Activated CD8-positive, alpha-beta T cell treated with anti-CD3 and anti-CD28 coated beads, Interleukin-2, amount 10 ng/mL, durations not matched to agents 7 days and 5 days (primary cell): ENCODE data around the gene ACVR1C. TPM values are rescaled to one million over a fixed set of nuclear protein-coding genes. Genes with fewer than 3 reads are reported as not detected.

ENCODE experiments used
- ATAC-seq: fragments of 150-1000 bp; cut with Tn5 transposase; one replicate; pipeline ENCODE4 v1.10.0; 2021; ENCODE audit warnings: moderate library complexity
- CTCF ChIA-PET: fragments of 350-600 bp; sonication (Branson Sonifier 250); formaldehyde crosslinking; loops from one replicate; lab custom pipeline; 2021; ENCODE audit warnings: antibody characterized with exemption; lab: Charles Lee
- POLR2A ChIA-PET: fragments of 350-600 bp; sonication (Branson Sonifier 250); formaldehyde crosslinking; loops from one replicate; lab custom pipeline; 2021; ENCODE audit warnings: antibody characterized with exemption; lab: Charles Lee
- DNase-seq: peaks from one replicate; pipeline ENCODE4 v3.0.0-alpha.2; 2020
- H3K27ac Mint-ChIP-seq: one replicate; pipeline ENCODE4 v1.8.0; 2021; ENCODE audit warnings: mild to moderate bottlenecking, mixed read lengths
- H3K27me3 Mint-ChIP-seq: one replicate; pipeline ENCODE4 v1.8.0; 2021; ENCODE audit warnings: low read depth, mixed read lengths
- H3K36me3 Mint-ChIP-seq: one replicate; pipeline ENCODE4 v1.8.0; 2021; ENCODE audit warnings: low read depth, mixed read lengths
- H3K4me1 Mint-ChIP-seq: one replicate; pipeline ENCODE4 v1.8.0; 2021; ENCODE audit warnings: low read depth, mixed read lengths
- H3K4me3 Mint-ChIP-seq: one replicate; pipeline ENCODE4 v1.8.0; 2021; ENCODE audit warnings: mild to moderate bottlenecking, mixed read lengths
- H3K9me3 Mint-ChIP-seq: one replicate; pipeline ENCODE4 v1.8.0; 2022; ENCODE audit warnings: mixed read lengths; ENCODE audit not compliant: insufficient read depth
- total RNA-seq, 2 experiments: library from RNA; stranded (reverse); gene quantifications; one replicate each; pipeline ENCODE4 v1.2.3, GENCODE V29; 2021

Gene ACVR1C
- total RNA-seq, 2 experiments from 2014 or later = 0.63 to 0.73 TPM

GRCh38 chr2:157476953-157477709 is 151.5 kb downstream of the ACVR1C start:
- Mint-ChIP-seq H3K36me3 (peaks cover 19% of the 10 kb centered on the region), H3K4me3 (peak overlapping the region; percentile 67)
- peak; percentile 66 for ATAC-seq

More at GRCh38 chr2:157476953-157477709, 151.5 kb downstream of the ACVR1C start:
- Mint-ChIP-seq H3K4me1 (peaks cover 93% of the 10 kb centered on the region), H3K27me3 (no peaks in the 10 kb centered on the region), H3K27ac (peak overlapping the region; percentile 88), H3K9me3 (peaks cover 9% of the 10 kb centered on the region)
- ChIA-PET CTCF (interaction anchor here (0.6 to 5.0 kb wide), 16 partner anchors 9 to 175 kb away, joined by 3 to 26 read pairs (median 4); no protein-coding TSS in a partner anchor), POLR2A (interaction anchor here (0.6 to 3.1 kb wide), 13 partner anchors 9 to 167 kb away, joined by 3 to 31 read pairs (median 5); partner anchors contain the start of gene CYTIP)
- no peak for DNase-seq

Other genes starting within 250 kb of the ACVR1C start
- 100 to 1,000 TPM; 222 to 227 TPM for gene CYTIP, start 184.8 kb downstream of the ACVR1C start, total RNA-seq
- gene ACVR1, start 247.5 kb upstream of the ACVR1C start, total RNA-seq = 10 to 100 TPM; 10.7 to 13.6 TPM